GM19043 (cell line): ENCODE measurements around the gene AP4S1.
A peak's percentile ranks its signal among the peaks of the same experiment; 100 is the strongest.

Source experiments
- ATAC-seq: cut with Tn5 transposase; IDR thresholded peaks from one replicate; pipeline ENCODE4 v1.9.1; 2021; ENCODE audit warnings: low read depth; ENCODE audit not compliant: unreplicated experiment

AP4S1 gene

GRCh38 chr14:31126680-31127079 is 101.2 kb downstream of the AP4S1 start:
- no peak for ATAC-seq

- ATAC-seq, result peak; percentile 65
These were observed 102.2 kb downstream of the AP4S1 start for GRCh38 chr14:31127690-31128089.

GRCh38 chr14:31128601-31129526 is 103.4 kb downstream of the AP4S1 start:
- ATAC-seq, result peak; percentile 63

GRCh38 chr14:31133133-31133532 is 107.7 kb downstream of the AP4S1 start:
- no peak for ATAC-seq

GRCh38 chr14:31137214-31137889 is 111.9 kb downstream of the AP4S1 start:
- ATAC-seq, result no peak

GRCh38 chr14:31138301-31138700 is 112.9 kb downstream of the AP4S1 start:
- ATAC-seq, result no peak

- no peak for ATAC-seq
These were observed 113.9 kb downstream of the AP4S1 start for GRCh38 chr14:31139301-31139847.

- ATAC-seq, result no peak
These were observed 117.1 kb downstream of the AP4S1 start for GRCh38 chr14:31142455-31143087.
